ENCODE measurements around the gene INTS2. TPM values are rescaled to one million over a fixed set of nuclear protein-coding genes. Genes with fewer than 3 reads are reported as not detected.
A peak's percentile ranks its signal among the peaks of the same experiment; 100 is the strongest.
"Not testable (repeated sequence)": the region's sequence is repeated elsewhere in the genome, so short reads cannot be mapped to it uniquely, and the experiment has no call there.

The INTS2 gene
- total RNA-seq, 1 donor from 2014 or later: 16.0 TPM

- intact Hi-C loops (cut with DNase I); DNase-seq (ENCODE audit: low spot score); ATAC-seq: not testable (repeated sequence)
These were observed 67.4 kb downstream of the INTS2 start for GRCh38 chr17:61860397-61860796.

DNA sequence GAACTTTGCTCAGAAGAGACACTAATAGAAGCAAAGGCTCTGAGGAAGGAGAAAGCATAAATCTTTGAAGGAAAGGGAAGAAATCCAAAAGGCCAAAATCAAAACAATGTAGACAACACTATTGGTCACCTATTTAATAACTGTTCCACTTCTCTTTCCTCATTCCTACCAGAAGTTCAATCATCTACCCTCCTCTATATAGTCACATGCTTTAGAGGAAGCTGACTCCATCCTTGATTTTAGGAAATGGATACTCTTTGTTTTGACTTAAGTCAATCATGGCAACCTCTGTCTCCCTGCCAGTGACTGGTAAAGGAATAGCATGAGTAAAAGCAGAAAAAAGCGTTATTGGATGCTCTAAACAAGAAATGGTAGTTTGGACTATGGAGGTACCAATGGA, 71.7 kb downstream of the INTS2 start:
- intact Hi-C loops (cut with DNase I): no loop called here
- ATAC-seq (no peak), DNase-seq (ENCODE audit: low spot score) (no peak)

- DNase-seq (ENCODE audit: low spot score): no peak
- intact Hi-C loops (cut with DNase I): no loop called here
- no peak for ATAC-seq
These were observed 74.9 kb downstream of the INTS2 start for GRCh38 chr17:61852857-61853256.

DNA sequence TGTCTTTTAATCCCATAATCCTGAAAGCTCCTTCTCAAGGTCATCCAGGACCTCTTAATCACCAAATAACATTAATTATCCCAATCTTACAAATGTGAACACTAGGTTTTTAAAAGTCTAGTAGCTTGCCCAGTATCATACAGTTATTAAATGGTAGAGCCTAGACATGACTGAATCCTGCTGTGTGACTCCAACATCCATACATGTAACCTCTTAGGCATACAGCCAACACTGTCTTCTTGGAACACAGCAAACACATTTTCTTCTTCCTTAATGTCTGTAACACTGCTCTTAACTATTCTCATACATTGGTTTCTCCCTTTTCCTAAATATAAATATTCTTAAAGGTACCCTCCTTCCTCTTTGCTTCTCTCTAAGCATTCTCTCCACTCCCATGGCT, 78.1 kb downstream of the INTS2 start:
- DNase-seq (ENCODE audit: low spot score) (no peak), ATAC-seq (no peak)
- intact Hi-C loops (cut with DNase I): no loop called here

DNA sequence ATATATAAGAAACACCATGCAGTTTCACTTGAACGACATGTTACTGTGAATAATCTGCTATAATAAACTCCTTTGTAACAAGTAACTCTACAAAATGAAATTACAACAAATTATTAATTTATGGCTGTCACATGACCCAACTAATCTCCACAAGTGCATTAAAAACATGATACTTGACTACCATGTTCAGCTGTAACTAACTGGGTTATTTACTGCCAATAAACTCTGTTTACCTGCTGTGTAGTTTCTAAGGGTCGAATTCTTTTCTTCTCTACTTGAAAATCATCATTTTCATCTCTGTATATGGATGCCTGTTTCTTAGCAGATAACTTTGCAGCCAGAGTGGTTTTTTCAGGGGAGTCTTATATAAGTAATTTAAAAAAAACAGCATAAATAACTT, 78.9 kb downstream of the INTS2 start:
- no peak for DNase-seq (ENCODE audit: low spot score)
- intact Hi-C loops (cut with DNase I): no loop called here
- ATAC-seq: no peak

GRCh38 chr17:61848247-61848646, 79.5 kb downstream of the INTS2 start:
- intact Hi-C loops (cut with DNase I): no loop called here
- no peak for DNase-seq (ENCODE audit: low spot score)
- ATAC-seq: no peak

GRCh38 chr17:61847659-61848058, 80.1 kb downstream of the INTS2 start:
- no peak for ATAC-seq
- intact Hi-C loops (cut with DNase I): no loop called here
- DNase-seq (ENCODE audit: low spot score): no peak

- intact Hi-C loops (cut with DNase I): no loop called here
- ATAC-seq (no peak), DNase-seq (ENCODE audit: low spot score) (no peak)
These were observed 80.9 kb downstream of the INTS2 start for GRCh38 chr17:61846761-61847375.

GRCh38 chr17:61846088-61846487, 81.7 kb downstream of the INTS2 start:
- ATAC-seq (no peak), DNase-seq (ENCODE audit: low spot score) (no peak)
- intact Hi-C loops (cut with DNase I): no loop called here

GRCh38 chr17:61843435-61843834, 84.3 kb downstream of the INTS2 start:
- DNase-seq (ENCODE audit: low spot score) (no peak), ATAC-seq (no peak)
- intact Hi-C loops (cut with DNase I): no loop called here

- intact Hi-C loops (cut with DNase I): no loop called here
- ATAC-seq (no peak), DNase-seq (ENCODE audit: low spot score) (no peak)
These were observed 84.9 kb downstream of the INTS2 start for GRCh38 chr17:61842899-61843298.

GRCh38 chr17:61839300-61839786, 88.4 kb downstream of the INTS2 start:
- ATAC-seq (no peak), DNase-seq (ENCODE audit: low spot score) (no peak)
- intact Hi-C loops (cut with DNase I): loop anchor here (10.0 kb wide), 1 partner anchor 425 kb away; no protein-coding TSS in a partner anchor

- ATAC-seq: peak; percentile 55
- intact Hi-C loops (cut with DNase I): loop anchor here (10.0 kb wide), 1 partner anchor 423 kb away; no protein-coding TSS in a partner anchor
- peak; percentile 75 for DNase-seq (ENCODE audit: low spot score)
These were observed 90.4 kb downstream of the INTS2 start for GRCh38 chr17:61837175-61838051.

GRCh38 chr17:61836266-61837174, 91.3 kb downstream of the INTS2 start:
- no peak for ATAC-seq
- intact Hi-C loops (cut with DNase I): loop anchor here (10.0 kb wide), 1 partner anchor 422 kb away; no protein-coding TSS in a partner anchor
- DNase-seq (ENCODE audit: low spot score): no peak

- ATAC-seq (no peak), DNase-seq (ENCODE audit: low spot score) (no peak)
- intact Hi-C loops (cut with DNase I): loop anchor here (10.0 kb wide), 1 partner anchor 421 kb away; no protein-coding TSS in a partner anchor
These were observed 92.2 kb downstream of the INTS2 start for GRCh38 chr17:61835606-61836005.

DNA sequence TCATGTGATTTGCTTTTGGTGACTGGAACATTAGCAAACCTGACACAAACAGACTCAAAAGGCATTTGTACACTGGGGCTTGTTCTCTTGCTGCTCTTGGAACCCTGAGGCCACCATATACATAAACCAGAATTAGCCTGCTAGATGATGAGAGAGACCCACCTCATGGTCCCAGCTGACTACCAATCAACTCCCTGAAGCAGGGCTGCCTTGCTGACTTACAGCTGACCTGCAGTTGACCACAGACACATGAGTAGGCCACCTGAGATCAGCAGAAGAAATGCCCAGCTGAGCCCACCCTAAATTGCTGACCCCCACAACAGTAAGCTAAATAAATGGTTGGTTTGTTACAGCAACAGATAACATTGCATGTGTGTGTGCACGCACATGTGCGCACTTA, 93.2 kb downstream of the INTS2 start:
- ATAC-seq: no peak
- no peak for DNase-seq (ENCODE audit: low spot score)
- intact Hi-C loops (cut with DNase I): loop anchor here (10.0 kb wide), 1 partner anchor 420 kb away; no protein-coding TSS in a partner anchor

GRCh38 chr17:61833536-61834193, 94.1 kb downstream of the INTS2 start:
- ATAC-seq (no peak), DNase-seq (ENCODE audit: low spot score) (no peak)
- intact Hi-C loops (cut with DNase I): loop anchor here (10.0 kb wide), 1 partner anchor 419 kb away; no protein-coding TSS in a partner anchor

DNA sequence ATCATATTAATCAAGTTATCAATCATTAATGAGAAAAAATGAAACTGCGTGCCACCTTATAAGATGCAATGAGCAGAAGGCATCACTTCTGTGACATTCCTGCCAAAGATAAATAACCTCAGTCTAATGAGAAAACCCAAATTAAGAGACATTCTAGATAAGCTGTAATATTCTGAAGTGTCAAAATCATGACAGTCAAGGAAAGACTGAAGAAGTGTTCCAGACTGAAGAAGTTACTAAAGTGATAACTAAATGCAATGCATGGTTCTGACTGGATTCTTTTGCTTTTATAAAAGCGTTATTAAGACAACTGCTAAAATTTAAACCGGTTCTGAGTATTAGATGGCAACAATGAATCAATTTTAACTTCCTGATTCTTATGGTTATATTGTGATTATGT, 95.3 kb downstream of the INTS2 start:
- intact Hi-C loops (cut with DNase I): loop anchor here (10.0 kb wide), 1 partner anchor 418 kb away; no protein-coding TSS in a partner anchor
- no peak for ATAC-seq
- no peak for DNase-seq (ENCODE audit: low spot score)

Measured in sciatic nerve (tissue), 2 donors.